Measurements from ENCODE around the gene CHAC1. TPM values are rescaled to one million over a fixed set of nuclear protein-coding genes. Genes with fewer than 3 reads are reported as not detected.
A peak's percentile ranks its signal among the peaks of the same experiment; 100 is the strongest.

CHAC1 gene
- total and polyA plus RNA-seq, 2 of the 13 experiments (the other 11 are each of a cell fraction or from before 2014, with no cell fraction given) = 0.44 TPM; not detected in 1

- no peak for TF ChIP-seq ZBTB43 (CRISPR knock-in tag; conservative IDR thresholded peaks at IDR 0.05)
- 0 out of 2 replicates have a peak, but pooled peaks have one; percentile 48 for TF ChIP-seq ZNF772 (CRISPR knock-in tag; IDR thresholded peaks at IDR 0.05)
- peak; percentile 25 for TF ChIP-seq NFYB (CRISPR knock-in tag; IDR thresholded peaks at IDR 0.05)
- peak; percentile 54; the same call in 1 of the 2 replicates for TF ChIP-seq MTA1 (CRISPR knock-in tag; IDR thresholded peaks at IDR 0.05; ENCODE audit: borderline replicate concordance)
- no peak for TF ChIP-seq SATB2 (CRISPR knock-in tag; IDR thresholded peaks at IDR 0.05)
- TF ChIP-seq, protein P1, sequence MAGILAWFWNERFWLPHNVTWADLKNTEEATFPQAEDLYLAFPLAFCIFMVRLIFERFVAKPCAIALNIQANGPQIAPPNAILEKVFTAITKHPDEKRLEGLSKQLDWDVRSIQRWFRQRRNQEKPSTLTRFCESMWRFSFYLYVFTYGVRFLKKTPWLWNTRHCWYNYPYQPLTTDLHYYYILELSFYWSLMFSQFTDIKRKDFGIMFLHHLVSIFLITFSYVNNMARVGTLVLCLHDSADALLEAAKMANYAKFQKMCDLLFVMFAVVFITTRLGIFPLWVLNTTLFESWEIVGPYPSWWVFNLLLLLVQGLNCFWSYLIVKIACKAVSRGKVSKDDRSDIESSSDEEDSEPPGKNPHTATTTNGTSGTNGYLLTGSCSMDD (CRISPR knock-in tag; IDR thresholded peaks at IDR 0.05) = no peak
- peak; percentile 36; the same call in 1 of the 2 replicates for TF ChIP-seq ZNF652 (CRISPR knock-in tag; IDR thresholded peaks at IDR 0.05; ENCODE audit: borderline replicate concordance, low read depth)
- TF ChIP-seq HNF4G (IDR thresholded peaks at IDR 0.05; ENCODE audit: borderline replicate concordance, low read depth, low read length) = peak; percentile 63
- TF ChIP-seq HNF4G (CRISPR knock-in tag; IDR thresholded peaks at IDR 0.05; ENCODE audit: borderline replicate concordance, low read depth) = no peak
- 0 out of 2 replicates have a peak, but pooled peaks have one; percentile 29 for TF ChIP-seq HNRNPL (IDR thresholded peaks at IDR 0.05; ENCODE audit: low read depth, low read length)
- peak; percentile 72 for TF ChIP-seq HNF4A (CRISPR knock-in tag; IDR thresholded peaks at IDR 0.05)
- TF ChIP-seq MYC (CRISPR knock-in tag; IDR thresholded peaks at IDR 0.05; ENCODE audit: borderline replicate concordance) = no peak
- no peak for TF ChIP-seq MTF2 (CRISPR knock-in tag; IDR thresholded peaks at IDR 0.05; ENCODE audit: borderline replicate concordance)
- TF ChIP-seq SALL1 (CRISPR knock-in tag; IDR thresholded peaks at IDR 0.05) = 0 out of 2 replicates have a peak, but pooled peaks have one; percentile 9
- TF ChIP-seq ZNF788 (CRISPR knock-in tag; IDR thresholded peaks at IDR 0.05; ENCODE audit: borderline replicate concordance) = 0 out of 2 replicates have a peak, but pooled peaks have one; percentile 60
- TF ChIP-seq MZF1 (CRISPR knock-in tag; IDR thresholded peaks at IDR 0.05; ENCODE audit: borderline replicate concordance) = no peak
- 0 out of 2 replicates have a peak, but pooled peaks have one; percentile 46 for TF ChIP-seq IKZF5 (CRISPR knock-in tag; IDR thresholded peaks at IDR 0.05)
- TF ChIP-seq, protein P2, sequence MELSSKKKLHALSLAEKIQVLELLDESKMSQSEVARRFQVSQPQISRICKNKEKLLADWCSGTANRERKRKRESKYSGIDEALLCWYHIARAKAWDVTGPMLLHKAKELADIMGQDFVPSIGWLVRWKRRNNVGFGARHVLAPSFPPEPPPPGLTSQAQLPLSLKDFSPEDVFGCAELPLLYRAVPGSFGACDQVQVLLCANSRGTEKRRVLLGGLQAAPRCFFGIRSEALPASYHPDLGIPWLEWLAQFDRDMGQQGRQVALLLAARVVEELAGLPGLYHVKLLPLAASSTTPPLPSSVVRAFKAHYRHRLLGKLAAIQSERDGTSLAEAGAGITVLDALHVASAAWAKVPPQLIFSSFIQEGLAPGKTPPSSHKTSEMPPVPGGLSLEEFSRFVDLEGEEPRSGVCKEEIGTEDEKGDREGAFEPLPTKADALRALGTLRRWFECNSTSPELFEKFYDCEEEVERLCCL (CRISPR knock-in tag; IDR thresholded peaks at IDR 0.05; ENCODE audit: borderline replicate concordance) = 0 out of 2 replicates have a peak, but pooled peaks have one; percentile 39
- TF ChIP-seq, protein P3, sequence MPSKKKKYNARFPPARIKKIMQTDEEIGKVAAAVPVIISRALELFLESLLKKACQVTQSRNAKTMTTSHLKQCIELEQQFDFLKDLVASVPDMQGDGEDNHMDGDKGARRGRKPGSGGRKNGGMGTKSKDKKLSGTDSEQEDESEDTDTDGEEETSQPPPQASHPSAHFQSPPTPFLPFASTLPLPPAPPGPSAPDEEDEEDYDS (CRISPR knock-in tag; IDR thresholded peaks at IDR 0.05) = 0 out of 2 replicates have a peak, but pooled peaks have one; percentile 28
- TF ChIP-seq SOX6 (IDR thresholded peaks at IDR 0.05) = no peak
- TF ChIP-seq SOX6 (CRISPR knock-in tag; IDR thresholded peaks at IDR 0.05) = 0 out of 2 replicates have a peak, but pooled peaks have one; percentile 16
- TF ChIP-seq EEA1 (CRISPR knock-in tag; IDR thresholded peaks at IDR 0.05; ENCODE audit: borderline replicate concordance) = 0 out of 2 replicates have a peak, but pooled peaks have one; percentile 17
Observed at GRCh38 chr15:40936709-40937666, 16.3 kb upstream of the CHAC1 start (continued).
